Activated CD4-positive, alpha-beta T cell treated with anti-CD3 and anti-CD28 coated beads, Interleukin-2, amount 50 U/mL, for 48 hours (primary cell): ENCODE results near the gene DDHD1.
"Not testable (repeated sequence)": the region's sequence is repeated elsewhere in the genome, so short reads cannot be mapped to it uniquely, and the experiment has no call there.

Experiments
- DNase-seq, 2 experiments: peaks; one replicate each; pipeline ENCODE4 v3.0.0-alpha.2; 2020

DDHD1 gene

DNA sequence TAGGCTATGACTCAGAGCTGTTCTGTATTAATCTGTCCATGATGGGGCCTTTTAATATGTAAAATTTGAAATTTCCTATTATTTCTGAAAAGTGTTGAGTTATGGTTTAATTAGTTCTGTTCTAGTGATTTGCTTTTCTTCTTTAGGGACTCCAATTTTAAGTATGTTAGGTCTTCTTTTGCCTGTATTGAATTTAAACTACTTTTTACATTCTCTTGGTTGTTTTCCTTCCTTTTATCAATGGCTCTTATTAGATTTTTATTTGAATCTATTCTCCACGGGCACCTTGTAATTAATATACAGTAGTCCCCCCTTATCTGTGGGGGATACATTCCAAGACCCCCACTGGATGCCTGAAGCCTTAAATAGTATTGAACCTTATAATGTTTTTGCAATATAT lies 46.4 kb downstream of the DDHD1 start:
- DNase-seq = no peak

DNA sequence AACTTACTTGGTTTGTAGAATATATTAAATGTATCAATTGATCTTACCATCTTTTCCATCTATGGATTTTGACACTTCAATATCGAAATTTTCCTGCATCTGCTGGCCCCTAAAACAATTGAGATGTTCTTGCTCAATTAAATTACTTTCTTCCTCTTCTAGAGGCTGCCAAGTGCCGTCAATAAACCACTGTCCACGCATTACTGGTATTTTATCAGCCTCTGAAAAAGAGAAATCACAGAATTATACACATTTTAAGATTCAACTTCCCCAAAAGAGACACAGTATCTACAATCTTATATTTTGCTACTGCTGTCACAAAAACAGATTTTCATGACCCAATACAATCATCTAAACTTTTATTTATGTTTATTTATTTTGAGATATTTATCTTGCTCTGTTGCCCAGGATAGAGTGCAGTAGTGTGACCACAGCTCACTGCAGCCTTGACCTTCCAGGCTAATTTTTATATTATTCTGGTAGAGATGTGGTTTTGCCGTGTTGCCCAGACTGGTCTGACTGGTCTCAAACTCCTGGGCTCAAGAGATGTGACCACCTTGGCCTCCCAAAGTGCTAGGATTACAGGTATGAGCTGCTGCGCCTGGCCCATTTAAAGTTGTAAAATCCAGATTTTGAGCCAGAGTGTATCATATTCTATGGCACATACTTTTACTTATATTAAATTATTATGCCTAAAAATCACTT lies 49.3 kb downstream of the DDHD1 start:
- DNase-seq = no peak

DNA sequence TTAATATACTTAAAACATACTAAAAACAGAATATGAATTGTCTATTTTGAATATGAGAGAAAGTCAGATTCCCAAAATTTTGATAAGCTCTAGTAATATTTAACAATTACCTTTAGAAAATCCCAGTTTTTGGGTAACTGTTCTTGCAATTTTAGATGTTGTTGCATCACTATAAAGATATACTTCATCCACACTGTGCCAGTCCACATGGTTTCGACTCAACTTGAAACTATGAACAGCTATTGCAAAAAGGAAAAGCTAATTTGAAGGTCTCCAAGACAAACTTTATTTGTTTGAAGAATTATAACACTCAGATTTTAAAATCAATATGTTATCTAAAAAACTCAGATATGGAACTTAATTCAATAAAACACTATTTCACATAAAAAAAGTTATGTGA lies 59.9 kb downstream of the DDHD1 start:
- DNase-seq = no peak

DNA sequence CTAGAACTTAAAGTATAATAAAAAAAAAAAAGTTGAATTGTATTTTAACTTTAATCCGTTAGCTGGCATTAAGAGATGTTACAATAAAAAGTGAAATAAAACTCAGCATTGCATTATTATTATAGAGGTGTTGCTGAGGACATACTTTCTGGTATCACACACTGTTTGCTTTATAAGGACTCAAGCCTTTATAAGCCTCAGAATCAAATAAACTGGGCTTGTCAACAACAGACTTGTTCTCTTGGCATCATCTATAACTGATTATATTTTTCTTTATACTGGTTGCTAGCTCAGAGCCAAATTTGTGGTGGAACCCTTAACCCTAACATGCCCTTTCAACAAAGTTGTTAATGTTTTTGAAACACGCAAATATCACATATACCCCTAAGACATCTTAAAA lies 62.3 kb downstream of the DDHD1 start:
- DNase-seq = no peak

DNA sequence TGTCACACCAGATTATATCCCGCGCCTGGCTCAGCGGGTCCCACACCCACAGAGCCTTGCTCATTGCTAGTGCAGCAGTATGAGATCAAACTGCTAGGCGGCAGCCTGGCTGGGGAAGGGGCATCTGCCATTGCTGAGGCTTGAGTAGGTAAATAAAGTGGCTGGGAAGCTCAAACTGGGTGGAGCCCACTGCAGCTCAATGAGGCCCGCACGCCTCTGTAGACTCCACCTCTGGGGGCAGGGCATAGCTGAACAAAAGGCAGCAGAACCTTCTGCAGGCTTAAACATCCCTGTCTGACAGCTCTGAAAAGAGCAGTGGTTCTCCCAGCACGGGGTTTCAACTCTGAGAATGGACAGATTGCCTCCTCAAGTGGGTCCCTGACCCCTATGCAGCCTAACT lies 68.2 kb downstream of the DDHD1 start:
- not testable (repeated sequence) for DNase-seq

DNA sequence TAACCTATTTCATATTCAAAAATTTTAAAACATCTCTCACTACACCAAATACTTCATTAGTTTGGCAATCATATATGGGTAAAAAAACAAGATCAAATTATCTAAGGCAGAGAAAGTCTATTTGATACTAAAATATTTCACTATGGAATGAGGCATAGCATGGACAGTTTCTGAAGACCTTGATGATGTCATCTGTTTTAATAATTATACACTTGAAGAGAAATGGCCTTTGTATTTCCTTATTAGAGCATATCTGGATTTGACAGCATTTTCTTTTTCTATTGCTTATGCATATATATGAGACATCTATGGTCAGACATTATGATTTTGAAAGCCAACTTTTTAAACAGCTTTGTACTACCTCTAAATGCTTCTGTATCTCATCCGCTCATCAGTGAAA lies 88.6 kb downstream of the DDHD1 start:
- DNase-seq = no peak

DNA sequence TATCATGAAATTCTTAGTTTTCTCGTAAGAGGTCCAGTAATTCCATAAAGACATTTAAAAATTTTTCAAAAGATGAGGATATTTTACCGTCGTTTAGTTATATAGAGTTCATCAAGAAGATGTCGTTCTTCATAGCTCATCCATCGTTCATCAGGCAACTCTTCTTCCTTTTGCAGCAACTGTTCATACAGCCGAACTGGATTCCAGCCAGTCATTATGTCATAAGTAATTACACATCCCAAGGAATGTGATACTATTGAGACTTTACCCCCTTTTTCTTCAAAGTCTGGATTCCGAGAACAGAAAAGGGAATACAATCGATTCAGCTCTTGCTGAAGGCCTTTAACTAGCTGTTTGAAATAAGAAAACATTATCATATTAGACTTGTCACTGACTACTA lies 90.3 kb downstream of the DDHD1 start:
- DNase-seq = no peak

DNA sequence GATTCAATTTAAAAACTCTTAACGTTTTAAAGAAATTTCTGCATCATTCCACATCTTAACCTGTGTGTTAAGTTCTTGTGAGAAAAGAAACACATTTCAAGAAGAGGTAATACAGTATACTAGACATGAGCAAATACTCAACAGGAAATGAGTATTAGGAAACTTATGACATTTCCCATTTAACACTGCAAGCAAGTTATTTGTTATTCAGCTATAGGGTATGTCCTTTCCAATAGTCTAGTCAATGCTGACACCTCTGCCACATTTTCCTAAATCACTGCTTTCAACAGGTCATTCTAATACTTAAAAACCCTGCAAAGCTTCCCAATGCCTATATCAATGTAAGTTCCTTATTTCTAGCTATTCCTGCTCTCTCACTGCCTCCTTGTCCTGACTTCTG lies 93.1 kb downstream of the DDHD1 start:
- DNase-seq = no peak

DNA sequence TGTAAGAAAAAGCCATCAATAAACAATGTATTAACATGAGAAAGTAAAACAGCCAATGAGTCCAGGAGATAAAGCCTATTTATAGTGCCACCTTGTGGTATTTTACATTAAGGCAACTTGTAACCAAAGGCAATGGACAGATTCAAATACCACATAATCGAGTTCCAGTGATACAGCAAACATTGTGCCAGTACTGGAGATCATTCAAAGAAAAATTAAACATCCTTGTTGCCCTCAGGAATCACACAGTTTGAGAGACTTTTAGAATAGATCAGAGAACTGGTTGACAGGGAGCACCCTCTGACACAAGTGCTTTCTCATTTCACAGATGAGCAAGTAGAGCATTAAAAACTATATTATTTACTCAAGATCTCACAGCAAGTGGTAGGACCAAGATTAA lies 98.1 kb downstream of the DDHD1 start:
- no peak for DNase-seq

DNA sequence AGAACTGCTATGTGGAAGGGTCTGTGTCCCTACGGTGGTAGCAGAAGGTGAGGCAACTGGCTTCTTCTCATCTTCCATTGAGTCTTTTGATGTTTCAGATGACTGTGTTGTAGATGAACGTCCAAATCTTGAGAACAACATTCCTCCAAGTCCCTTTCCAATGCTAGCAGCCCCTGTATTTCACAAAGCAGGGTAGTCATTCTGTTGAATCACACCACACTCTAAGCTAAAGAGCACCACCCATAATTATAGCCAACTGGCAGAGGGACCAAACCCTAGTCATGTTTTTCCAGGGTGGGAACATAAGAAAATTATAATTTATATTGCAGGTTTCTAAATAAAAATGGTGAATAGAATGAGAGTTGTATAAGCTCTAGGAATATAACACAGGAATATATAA lies 98.7 kb downstream of the DDHD1 start:
- DNase-seq = no peak

DNA sequence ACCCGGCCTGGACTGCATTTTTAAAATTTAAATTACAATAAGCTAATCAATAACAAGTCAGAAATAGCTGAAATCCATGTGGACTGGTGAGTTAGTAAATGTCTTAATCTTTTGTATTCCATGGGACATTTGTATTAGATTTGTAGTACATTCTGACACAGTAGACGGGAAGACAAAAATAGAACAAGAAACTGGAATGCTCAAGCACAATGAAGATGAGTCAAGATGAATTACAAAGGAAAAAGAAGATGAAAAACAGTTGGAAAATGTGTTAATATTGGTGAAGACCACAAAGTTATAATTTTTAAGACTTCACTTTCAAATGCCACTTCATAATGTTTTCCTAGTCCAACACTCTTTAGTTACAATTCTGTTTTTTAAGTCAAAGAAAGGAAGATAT lies 104.5 kb downstream of the DDHD1 start:
- no peak for DNase-seq

DNA sequence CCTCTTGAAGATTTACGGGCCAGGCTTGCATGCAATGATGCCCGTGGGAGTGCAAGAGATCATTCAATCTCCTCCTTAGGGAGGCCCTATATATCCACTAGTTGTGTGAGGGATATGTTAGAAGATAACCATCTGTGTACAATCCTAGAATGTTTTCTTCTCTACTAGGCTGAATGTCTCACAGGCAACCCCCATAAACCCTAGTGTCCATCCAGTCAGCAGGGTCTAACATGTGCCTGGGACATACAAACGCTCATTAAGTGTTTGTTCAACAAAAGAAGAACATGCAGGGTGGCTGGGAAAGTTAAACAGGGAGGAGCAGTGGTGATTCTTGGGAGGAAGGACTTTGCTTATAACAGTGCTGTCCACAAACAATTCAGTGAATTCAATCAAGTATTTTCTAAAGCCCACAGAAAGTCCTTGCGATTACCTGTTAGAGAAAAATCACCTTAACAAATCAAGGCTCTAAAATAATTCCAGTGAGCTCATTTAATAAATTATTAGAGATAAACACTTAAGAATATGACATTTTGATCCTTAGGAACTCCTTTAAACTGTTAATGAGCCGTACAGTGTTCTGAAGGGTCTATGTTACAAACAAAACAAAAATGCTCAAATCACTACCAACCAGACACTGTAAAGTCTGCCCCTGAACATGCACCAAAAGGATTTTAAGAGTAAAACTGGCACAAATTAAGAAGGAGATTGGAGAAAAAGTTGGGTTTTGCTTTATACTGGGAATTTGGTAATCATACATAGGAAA lies 105.6 kb downstream of the DDHD1 start:
- DNase-seq = no peak

DNA sequence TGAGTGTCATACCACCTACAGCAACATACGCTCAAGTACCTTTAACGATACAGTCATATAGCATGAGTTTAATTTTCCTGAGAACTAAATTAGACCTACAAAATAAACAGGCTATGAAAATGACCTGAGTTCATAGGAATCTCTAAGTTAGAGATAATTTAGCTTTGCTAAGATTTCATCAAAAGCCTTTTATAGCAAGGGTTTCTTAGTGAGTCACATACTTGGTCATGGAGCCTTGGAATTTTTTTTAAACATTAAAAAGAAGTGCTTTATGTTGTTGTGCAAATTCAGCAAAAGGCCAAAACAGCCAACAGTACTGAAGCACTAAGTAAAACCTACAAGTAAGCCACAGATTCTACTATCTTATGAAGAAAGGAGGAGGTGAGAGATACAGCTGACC lies 108.6 kb downstream of the DDHD1 start:
- no peak for DNase-seq

DNA sequence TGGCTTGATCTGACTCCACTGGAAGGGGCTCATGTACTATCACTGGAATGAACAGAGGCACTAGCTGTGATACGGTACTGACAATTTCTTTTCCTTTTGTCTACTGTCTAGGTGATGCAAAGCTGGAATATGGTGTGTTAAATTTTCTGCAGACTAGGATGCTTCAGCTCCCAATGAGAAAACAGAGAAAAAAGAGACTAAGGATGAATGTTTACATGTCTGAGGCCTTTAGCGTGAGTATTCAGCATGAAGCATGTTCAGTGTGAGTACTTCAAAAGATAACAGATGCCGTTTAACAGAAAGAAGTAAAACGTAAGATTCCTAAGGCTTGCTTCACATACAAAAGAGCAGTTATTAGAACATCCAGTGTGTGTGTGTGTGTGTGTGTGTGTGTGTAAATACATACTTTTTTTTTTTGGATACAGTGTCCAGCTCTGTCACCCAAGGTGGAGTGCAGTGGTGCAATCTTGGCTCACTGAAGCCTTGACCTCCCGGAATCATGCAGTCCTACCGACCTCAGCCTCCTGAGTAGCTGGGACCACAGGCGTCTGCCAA lies 110.0 kb downstream of the DDHD1 start:
- DNase-seq = no peak

DNA sequence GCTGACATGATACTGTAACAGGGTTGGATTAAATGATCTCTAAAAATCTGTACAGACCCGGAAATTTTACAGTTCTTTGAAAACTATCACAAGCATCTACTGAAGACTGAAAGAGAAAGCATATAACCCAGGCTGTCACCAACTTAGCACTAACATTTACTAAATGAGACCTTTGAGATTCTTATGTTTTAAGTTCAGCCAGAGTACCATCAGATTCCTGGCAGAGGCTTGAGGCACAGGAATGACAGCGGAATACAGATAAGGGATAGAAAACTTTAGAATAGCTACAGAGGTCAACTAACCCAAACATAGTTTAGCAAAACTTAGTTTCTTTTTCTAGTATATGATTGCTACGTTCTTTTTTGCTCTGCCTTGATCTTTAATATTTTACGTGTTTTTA lies 110.6 kb downstream of the DDHD1 start:
- DNase-seq = no peak

DNA sequence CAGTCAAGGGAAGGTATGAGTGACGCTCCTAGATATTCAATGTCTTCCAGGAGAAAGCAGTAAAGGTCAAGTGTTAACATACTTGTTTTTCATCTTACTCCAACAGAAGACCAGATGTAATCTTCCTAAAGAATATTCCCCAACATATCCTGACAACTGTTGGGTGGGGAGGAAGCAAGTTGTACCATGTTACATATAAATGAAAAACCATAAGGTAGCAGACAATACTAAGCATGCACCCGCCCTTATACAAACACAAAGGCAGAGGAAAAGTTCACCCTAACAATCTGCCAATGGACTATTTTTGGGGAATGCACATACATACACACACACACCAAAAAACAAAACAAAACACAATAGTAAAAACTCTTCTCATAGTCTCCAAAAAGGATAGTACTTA lies 112.1 kb downstream of the DDHD1 start:
- no peak for DNase-seq

DNA sequence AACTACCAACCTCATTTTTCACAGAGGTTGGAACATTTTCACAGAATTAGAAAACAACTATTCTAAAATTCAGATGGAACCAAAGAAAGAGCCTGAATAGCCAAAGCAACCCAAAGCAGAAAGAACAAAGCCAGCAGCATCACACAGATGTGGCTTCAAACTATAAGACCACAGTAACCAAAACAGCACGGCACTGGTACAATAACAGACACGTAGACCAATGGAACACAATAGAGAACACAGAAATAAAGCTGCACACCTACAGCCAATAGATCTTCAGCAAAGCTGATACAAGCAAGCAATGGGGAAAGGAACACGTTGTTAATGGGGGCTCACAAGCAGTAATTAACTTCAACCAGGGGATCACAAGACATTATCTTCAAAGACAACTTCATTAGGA lies 114.5 kb downstream of the DDHD1 start:
- no peak for DNase-seq

DNA sequence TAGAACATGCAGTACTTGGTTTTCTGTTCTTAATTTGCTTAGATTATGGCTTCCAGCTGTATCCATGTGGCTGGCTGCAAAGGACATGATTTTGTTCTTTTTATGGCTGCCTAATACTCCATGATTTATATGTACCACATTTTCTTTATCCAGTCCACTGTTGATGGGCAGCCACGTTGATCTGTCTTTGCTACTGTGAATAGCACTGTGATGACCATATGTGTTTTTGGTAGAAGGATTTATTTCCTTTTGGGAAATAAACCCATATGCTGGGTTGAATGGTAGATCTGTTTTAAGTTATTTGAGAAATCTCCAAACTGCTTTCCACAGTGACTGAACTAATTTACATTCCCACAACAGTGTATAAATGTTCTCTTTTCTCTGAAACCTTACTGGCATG lies 116.1 kb downstream of the DDHD1 start:
- no peak for DNase-seq

DNA sequence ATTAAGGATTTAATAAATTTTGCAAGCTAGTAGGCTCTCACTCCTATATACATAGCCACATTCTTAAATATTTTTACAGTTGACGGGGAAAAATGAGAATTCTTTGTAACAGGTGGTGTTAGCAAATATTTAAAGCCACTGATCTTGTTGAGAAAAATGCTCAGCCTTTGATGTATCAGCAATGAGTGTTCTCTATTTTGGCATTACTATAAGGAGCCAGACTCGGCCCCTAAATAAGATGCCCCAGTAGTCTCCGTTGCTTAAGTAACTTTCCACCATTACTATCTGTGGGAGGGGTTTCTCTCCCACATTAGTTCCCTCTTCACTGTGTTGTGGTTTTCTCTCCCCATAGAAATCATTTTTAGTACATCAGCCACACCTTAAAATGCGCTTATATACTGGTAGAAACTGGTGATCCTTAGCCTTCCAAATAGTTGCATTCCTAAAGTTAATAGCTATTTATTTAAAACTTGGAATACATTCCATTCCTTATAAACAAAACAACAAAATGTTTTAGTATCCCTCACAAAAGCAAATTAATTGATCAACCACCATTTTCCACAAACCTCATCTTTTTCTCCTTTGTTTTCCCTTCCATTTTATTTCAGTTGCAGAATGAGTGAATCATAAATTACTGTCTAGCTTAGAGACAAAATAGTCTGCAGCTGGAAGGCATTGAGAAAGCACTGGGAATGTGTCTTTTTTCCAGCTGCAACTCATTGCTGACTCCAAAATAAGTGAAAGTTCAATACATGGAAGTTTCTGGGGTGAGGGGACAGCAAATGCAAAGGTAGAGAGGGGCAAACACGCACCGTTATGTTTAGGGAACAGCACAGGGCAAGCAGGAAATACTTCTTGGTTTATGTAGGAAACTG lies 117.5 kb downstream of the DDHD1 start:
- DNase-seq = no peak

DNA sequence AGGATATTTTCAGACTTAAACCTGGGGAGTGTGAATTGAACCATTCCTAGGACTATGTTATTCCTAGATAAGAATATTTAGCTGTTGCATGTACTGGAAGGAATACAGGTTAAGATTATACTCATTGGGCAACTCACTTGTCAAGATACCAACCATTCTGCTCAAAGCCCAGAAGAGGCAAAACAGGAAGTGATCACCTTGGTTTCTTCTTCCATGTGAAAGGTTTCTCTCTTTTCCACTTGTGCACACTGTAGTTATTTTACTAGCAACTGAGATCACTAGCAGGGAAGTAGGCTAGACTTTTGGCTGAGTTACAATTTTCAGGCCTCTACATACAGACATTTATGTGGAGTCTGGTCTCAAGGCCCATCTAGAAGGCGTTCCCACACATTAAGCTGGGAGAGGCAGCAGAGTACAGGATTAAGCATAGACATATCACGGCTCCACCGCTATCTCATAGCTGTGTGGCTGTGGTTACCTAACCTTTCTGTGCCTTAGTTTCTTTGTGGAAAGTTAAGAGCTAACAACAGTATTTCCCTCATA lies 118.4 kb downstream of the DDHD1 start:
- no peak for DNase-seq

DNA sequence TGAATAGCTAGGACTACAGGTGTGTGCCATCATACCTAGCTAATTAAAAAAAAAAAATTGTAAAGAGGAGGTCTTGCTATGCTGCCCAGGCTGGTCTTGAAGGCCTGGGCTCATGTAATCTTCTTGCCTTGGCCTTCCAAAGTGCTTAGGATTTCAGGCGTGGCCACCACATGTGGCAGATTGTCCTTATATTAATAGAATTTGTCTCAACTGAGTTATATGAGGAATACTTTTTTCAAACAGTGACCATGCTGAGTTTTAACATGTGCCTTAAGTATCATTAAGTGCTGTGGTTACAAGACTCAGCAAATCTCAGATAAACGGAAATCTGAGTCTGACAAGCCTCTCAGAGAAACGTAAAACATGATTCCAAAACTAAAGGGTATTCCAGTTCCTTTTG lies 119.1 kb downstream of the DDHD1 start:
- DNase-seq = no peak

DNA sequence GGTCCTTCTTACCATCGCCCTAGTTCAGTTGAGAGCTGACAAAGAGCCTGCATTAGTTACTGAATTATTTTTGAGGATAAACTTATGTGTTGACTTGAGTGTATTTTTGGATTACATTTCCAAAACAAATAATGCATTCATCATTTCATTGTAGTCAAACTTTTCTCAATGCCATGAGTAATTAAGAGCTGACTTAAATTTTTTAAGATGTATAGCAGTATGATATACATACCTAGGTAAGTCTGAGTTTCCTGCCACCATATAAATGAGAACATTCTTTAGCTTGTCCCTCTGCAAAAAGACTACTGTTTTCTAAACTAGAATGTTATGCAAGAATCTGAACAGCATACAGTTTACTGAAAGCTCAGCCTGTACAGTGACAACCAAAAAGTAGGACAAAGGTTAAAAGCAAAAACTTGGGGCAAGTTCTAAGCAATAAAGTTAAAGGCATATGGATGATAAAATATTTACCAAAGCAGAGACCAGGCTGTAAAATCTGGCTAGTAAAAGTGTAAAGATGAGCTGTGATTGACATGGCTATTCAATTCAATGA lies 120.2 kb downstream of the DDHD1 start:
- no peak for DNase-seq
